ENCODE data around the gene HIP1.

The HIP1 gene

DNA sequence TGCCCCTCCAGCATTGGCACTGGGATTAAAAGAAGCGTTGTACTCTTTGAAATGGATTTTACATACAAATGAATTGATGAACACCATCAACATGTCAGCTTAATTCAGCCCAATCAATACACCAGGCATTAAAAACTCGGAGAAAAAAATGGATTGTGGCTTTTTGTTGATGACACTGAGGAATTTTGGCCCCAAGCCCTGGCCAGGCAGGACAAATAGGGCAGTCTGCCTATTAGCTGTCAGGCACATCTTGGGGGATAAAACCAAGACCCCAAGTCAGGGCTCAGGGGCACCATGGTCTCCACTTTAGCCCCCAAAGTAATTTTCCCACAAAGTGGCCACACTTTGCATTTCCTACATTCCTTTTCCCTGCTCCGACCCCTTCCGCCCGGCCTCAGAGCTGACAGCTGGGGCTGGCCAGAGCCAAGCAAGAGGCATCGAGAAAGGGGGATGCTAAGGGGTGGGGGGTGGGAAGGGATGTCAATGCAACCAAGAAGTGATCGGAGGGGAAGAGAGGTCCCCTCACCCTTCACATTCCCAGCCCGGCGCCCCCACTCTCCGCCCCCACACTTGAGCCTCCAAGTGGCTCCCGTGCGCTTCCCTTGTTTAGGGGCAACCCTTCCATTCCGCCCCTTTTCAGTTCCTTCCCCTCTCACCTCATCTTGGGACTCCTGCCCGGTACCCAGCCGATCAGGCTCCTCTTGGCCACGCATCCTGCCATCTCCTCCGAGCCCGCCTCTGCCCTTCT, 711 bp downstream of the HIP1 start:
- peak overlapping the region; percentile 81 for H3K27ac ChIP-seq
- TF ChIP-seq, protein P1, sequence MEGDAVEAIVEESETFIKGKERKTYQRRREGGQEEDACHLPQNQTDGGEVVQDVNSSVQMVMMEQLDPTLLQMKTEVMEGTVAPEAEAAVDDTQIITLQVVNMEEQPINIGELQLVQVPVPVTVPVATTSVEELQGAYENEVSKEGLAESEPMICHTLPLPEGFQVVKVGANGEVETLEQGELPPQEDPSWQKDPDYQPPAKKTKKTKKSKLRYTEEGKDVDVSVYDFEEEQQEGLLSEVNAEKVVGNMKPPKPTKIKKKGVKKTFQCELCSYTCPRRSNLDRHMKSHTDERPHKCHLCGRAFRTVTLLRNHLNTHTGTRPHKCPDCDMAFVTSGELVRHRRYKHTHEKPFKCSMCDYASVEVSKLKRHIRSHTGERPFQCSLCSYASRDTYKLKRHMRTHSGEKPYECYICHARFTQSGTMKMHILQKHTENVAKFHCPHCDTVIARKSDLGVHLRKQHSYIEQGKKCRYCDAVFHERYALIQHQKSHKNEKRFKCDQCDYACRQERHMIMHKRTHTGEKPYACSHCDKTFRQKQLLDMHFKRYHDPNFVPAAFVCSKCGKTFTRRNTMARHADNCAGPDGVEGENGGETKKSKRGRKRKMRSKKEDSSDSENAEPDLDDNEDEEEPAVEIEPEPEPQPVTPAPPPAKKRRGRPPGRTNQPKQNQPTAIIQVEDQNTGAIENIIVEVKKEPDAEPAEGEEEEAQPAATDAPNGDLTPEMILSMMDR (conservative IDR thresholded peaks at IDR 0.05; ENCODE audit: low read depth) = no peak
- ChIA-PET POLR2A (ENCODE audit: low non-redundant PET) (no interaction called here), CTCF (interaction anchor here (0.8 kb wide), 1 partner anchor 26 kb away, joined by 4 read pairs; no protein-coding TSS in a partner anchor)
- no peak for DNase-seq (ENCODE audit: low spot score)

DNA sequence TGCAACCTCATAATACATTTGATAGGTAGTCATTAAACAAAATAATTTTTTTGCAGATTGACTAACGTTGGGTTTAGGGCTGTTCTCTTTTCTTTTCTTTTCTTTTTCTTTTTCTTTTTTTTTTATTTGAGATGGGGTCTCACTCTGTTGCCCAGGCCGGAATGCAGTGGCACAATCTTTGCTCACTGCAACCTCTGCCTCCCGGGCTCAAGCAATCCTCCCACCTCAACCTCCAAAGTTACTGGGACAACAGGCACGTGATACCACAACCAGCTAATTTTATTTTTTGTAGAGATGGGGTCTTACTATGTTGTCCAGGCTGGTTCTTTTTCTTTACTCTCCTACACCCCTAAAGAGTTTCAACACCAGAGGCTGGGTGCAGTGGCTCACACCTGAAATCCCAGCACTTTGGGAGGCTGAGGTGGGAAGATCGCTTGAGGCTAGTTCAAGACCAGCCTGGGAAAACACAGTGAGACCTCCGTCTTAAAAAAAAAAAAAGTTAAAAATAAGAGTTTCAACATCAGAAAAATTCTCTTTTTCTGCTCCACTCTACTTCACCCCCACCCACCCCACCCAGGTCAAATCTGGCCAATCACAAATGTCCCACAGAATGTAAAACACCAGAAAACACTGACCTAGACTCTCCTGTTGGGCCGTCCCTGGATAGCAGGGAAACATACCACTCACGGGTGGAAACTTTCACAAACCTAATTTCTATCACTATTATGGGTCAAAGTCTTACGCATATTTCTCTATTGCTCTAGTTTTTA, 3.0 kb downstream of the HIP1 start:
- DNase-seq (ENCODE audit: low spot score) = no peak
- ChIA-PET CTCF (interaction anchor here (0.6 kb wide), 1 partner anchor 8 kb away, joined by 4 read pairs; no protein-coding TSS in a partner anchor), POLR2A (ENCODE audit: low non-redundant PET) (no interaction called here)
- TF ChIP-seq, protein P1 (conservative IDR thresholded peaks at IDR 0.05; ENCODE audit: low read depth) = no peak
- no peak overlapping the region for H3K27ac ChIP-seq

DNA sequence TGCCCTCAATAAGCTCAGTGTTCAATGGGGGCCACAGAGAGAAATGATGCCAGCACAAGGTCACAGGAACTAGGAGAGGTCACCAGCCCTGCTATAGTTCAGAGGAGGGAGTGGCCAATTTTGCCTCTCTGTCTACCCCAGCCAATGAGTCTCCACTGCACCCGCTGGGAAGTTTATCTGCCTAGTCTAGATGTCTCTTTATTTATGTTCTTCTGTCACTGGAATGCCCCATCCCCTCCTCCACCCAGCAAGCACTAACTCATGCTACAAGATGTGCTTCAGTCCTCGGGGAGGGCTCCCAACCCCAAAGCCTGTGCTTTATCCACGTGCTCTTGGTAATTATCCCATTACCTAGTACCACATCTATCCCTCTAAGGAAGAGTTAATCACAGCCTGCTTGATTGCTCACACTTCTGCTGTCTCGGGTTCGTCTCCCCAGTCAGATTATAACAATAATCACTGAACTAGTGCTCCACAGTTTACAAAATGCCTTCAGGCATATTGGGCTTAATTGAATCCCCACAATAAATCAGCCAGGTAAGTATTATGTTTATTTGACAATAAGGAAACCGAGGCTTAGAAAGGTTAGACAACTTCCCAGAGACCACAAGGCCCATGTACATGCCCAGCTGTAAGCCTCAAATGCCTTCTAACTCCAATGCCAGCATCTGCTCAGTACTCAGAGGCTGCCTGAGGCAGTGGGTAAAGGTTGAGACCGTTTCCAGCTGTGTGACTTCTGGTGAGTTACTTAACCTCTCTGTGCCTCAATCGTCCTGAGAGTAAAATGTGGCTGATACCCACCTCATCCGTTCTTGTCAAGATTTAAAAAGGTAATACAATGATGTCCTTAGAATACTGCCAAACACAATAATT, 3.9 kb downstream of the HIP1 start:
- ChIA-PET CTCF (interaction anchor here (0.6 kb wide), 1 partner anchor 9 kb away, joined by 4 read pairs; no protein-coding TSS in a partner anchor), POLR2A (ENCODE audit: low non-redundant PET) (no interaction called here)
- H3K27ac ChIP-seq = peak overlapping the region; percentile 82
- DNase-seq (ENCODE audit: low spot score) = no peak
- TF ChIP-seq, protein P1 (conservative IDR thresholded peaks at IDR 0.05; ENCODE audit: low read depth) = no peak

DNA sequence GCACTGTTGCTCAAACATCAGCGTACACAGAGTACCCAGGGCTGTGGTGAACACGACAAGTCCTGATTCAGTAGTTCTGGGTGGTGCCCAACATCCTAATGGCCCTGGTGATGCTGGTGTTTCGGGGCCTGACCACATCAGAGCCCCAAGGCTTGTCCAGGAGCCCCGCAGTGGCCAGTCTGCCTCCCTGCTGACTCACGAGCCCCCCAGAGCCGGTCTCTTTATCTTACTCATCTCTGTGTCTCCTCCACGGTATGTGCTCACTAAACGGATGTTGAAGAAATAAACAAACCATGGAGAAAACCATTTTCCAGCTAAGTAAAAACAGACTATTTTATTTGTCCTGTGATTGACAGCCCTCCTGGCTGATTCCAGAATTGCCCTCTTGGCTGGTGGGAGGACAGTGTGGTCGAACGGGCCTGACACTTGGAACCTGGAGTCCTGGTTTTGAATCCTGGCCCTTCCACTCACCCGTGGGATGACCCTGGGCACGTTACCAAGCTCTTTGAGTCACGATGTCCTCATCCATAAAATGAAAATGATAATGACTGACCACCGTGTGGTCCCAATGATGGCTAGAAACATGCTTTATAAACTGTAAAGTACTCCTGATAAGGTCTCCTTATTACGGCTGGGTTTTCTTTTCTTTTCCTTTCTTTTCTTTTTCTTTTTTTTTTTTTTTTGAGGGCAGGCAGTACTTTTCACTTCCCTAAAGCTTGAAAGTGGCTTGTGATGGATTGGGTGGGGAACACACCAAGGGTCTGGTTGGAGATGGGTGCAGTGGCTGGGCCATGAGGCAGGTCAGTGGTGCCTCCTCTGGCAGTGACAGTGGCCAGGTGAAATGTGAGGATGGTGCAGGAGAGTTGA, 5.7 kb downstream of the HIP1 start:
- ChIA-PET POLR2A (ENCODE audit: low non-redundant PET) (no interaction called here), CTCF (interaction anchor here (0.7 kb wide), 1 partner anchor 16 kb away, joined by 4 read pairs; no protein-coding TSS in a partner anchor)
- peak overlapping the region; percentile 82 for H3K27ac ChIP-seq
- TF ChIP-seq, protein P1 (conservative IDR thresholded peaks at IDR 0.05; ENCODE audit: low read depth) = no peak
- no peak for DNase-seq (ENCODE audit: low spot score)

DNA sequence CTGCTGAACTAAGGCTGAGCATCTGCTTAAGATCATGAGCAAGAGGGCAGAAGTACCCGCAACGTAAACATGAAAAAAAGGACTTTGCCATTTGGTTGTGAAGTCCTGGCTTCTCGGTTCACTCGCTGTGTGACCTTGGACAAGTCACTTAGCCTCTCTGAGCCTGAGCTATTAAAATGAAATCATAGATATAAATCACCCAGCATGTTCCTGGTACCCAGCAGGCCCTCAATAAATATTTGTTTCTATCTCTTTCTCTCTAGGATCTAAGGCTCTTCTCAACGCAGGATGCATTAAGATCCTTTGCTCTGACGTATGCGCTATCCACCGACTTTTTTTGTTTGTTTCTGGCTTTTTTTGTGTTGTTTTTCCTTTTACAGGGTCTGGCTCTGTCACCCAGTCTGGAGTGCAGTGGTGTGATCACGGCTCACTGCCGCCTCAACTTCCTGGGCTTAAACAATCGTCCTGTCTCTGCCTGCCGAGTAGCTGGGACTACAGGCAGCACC, 6.7 kb downstream of the HIP1 start:
- TF ChIP-seq, protein P1 (conservative IDR thresholded peaks at IDR 0.05; ENCODE audit: low read depth) = no peak
- DNase-seq (ENCODE audit: low spot score) = no peak
- ChIA-PET POLR2A (ENCODE audit: low non-redundant PET) (no interaction called here), CTCF (no interaction called here)
- peak overlapping the region; percentile 85 for H3K27ac ChIP-seq

Data from RWPE1 (cell line).